GM12865 (cell line): ENCODE measurements around the gene ADAMTS14.

Source experiments
- DNase-seq: peaks from one replicate; pipeline ENCODE4 v3.0.0; 2010; ENCODE audit warnings: low read depth
- H3K4me3 ChIP-seq: 2 replicates; pipeline ENCODE4 v1.5.1; 2011; ENCODE audit warnings: mild to moderate bottlenecking, low read depth, low read length, control low read depth
- CTCF ChIP-seq: IDR thresholded peaks from 2 replicates; pipeline ENCODE4 v1.5.1; 2011; ENCODE audit warnings: low read length, control low read depth, low read depth, inconsistent platforms; ENCODE audit not compliant: insufficient read depth; ENCODE audit errors: missing control alignments

ADAMTS14 gene

GRCh38 chr10:70809726-70810125 lies 137.4 kb downstream of the ADAMTS14 start:
- no peak overlapping the region for H3K4me3 ChIP-seq
- no peak for TF ChIP-seq CTCF
- DNase-seq = no peak

DNA sequence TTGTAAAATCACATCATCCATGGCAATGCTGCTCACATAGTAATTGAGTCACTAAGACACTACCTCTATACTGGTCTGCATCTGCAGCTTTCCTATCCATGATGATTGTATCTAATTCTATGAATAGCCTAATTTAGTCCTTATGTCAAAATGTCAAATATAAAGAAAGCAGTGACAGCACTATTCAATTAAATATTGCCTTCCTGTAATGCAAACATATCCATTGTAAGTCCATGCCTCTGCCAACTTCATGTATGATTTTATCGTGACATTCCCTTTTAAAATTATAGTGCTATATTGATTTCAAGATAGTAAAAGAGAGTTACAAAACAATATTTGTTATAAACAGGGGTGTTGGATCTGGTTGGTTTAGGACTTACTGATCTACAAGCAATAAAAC lies 138.7 kb downstream of the ADAMTS14 start:
- no peak for DNase-seq
- TF ChIP-seq CTCF = no peak
- no peak overlapping the region for H3K4me3 ChIP-seq

- no peak for DNase-seq
- no peak overlapping the region for H3K4me3 ChIP-seq
- no peak for TF ChIP-seq CTCF
Measured at GRCh38 chr10:70811881-70812280, 139.6 kb downstream of the ADAMTS14 start.
